ENCODE measurements around the gene RNASEH2B. TPM values are rescaled to one million over a fixed set of nuclear protein-coding genes. Genes with fewer than 3 reads are reported as not detected.

RNASEH2B gene
- total and polyA plus RNA-seq, 2 experiments from 2014 or later, result 39.0 to 64.8 TPM

DNA sequence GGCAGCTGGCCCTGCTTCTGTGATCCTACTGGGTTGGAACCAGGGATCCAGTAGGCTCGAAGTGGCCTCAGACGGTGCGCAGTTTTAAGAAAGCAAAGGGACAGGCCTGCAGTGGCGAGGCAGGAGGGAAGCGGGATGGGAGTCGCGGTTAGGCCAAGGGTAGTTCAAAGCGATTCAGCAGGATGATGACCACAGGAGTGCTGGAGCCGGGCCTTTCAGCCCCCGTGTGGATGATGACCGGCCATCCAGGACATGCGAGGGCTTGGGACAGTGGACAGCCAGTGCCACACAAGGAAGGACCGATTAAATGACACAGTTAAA, 854 bp downstream of the RNASEH2B start:
- TF ChIP-seq POLR2AphosphoS5 (IDR thresholded peaks at IDR 0.05; ENCODE audit: low read depth) (no peak; the same call in 1 of the 2 replicates), EZH2phosphoT487 (IDR thresholded peaks at IDR 0.05; ENCODE audit: unreplicated experiment) (no peak), EZH2 (IDR thresholded peaks at IDR 0.05; ENCODE audit: low read depth, unreplicated experiment) (no peak), STAT1 (IDR thresholded peaks at IDR 0.05; ENCODE audit: unreplicated experiment) (no peak), ZNF331 (CRISPR knock-in tag; IDR thresholded peaks at IDR 0.05; ENCODE audit: low read depth) (no peak), ZNF114 (CRISPR knock-in tag; IDR thresholded peaks at IDR 0.05) (no peak), JUNB (IDR thresholded peaks at IDR 0.05; ENCODE audit: unreplicated experiment) (no peak)
- TF ChIP-seq, protein P1, sequence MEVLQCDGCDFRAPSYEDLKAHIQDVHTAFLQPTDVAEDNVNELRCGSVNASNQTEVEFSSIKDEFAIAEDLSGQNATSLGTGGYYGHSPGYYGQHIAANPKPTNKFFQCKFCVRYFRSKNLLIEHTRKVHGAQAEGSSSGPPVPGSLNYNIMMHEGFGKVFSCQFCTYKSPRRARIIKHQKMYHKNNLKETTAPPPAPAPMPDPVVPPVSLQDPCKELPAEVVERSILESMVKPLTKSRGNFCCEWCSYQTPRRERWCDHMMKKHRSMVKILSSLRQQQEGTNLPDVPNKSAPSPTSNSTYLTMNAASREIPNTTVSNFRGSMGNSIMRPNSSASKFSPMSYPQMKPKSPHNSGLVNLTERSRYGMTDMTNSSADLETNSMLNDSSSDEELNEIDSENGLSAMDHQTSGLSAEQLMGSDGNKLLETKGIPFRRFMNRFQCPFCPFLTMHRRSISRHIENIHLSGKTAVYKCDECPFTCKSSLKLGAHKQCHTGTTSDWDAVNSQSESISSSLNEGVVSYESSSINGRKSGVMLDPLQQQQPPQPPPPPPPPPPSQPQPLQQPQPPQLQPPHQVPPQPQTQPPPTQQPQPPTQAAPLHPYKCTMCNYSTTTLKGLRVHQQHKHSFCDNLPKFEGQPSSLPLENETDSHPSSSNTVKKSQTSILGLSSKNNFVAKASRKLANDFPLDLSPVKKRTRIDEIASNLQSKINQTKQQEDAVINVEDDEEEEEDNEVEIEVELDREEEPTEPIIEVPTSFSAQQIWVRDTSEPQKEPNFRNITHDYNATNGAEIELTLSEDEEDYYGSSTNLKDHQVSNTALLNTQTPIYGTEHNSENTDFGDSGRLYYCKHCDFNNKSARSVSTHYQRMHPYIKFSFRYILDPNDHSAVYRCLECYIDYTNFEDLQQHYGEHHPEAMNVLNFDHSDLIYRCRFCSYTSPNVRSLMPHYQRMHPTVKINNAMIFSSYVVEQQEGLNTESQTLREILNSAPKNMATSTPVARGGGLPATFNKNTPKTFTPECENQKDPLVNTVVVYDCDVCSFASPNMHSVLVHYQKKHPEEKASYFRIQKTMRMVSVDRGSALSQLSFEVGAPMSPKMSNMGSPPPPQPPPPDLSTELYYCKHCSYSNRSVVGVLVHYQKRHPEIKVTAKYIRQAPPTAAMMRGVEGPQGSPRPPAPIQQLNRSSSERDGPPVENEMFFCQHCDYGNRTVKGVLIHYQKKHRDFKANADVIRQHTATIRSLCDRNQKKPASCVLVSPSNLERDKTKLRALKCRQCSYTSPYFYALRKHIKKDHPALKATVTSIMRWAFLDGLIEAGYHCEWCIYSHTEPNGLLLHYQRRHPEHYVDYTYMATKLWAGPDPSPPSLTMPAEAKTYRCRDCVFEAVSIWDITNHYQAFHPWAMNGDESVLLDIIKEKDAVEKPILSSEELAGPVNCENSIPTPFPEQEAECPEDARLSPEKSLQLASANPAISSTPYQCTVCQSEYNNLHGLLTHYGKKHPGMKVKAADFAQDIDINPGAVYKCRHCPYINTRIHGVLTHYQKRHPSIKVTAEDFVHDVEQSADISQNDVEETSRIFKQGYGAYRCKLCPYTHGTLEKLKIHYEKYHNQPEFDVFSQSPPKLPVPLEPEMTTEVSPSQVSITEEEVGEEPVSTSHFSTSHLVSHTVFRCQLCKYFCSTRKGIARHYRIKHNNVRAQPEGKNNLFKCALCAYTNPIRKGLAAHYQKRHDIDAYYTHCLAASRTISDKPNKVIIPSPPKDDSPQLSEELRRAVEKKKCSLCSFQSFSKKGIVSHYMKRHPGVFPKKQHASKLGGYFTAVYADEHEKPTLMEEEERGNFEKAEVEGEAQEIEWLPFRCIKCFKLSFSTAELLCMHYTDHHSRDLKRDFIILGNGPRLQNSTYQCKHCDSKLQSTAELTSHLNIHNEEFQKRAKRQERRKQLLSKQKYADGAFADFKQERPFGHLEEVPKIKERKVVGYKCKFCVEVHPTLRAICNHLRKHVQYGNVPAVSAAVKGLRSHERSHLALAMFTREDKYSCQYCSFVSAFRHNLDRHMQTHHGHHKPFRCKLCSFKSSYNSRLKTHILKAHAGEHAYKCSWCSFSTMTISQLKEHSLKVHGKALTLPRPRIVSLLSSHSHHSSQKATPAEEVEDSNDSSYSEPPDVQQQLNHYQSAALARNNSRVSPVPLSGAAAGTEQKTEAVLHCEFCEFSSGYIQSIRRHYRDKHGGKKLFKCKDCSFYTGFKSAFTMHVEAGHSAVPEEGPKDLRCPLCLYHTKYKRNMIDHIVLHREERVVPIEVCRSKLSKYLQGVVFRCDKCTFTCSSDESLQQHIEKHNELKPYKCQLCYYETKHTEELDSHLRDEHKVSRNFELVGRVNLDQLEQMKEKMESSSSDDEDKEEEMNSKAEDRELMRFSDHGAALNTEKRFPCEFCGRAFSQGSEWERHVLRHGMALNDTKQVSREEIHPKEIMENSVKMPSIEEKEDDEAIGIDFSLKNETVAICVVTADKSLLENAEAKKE (CRISPR knock-in tag; IDR thresholded peaks at IDR 0.05), result no peak
- no peaks in the 10 kb centered on the region for H3F3A ChIP-seq (replicated peaks; ENCODE audit: low read depth)
- H3K4me1 ChIP-seq (ENCODE audit: insufficient read depth), result peaks cover 25% of the 10 kb centered on the region
- H3K36me3 Mint-ChIP-seq (ENCODE audit: low read depth), result no peaks in the 10 kb centered on the region
- peaks cover 33% of the 10 kb centered on the region; the same call in 2 of the 3 replicates for H3K4me1 Mint-ChIP-seq
- H3K4me3 ChIP-seq, result peak overlapping the region; percentile 81
- peak overlapping the region; percentile 93 for H3K4me2 ChIP-seq
- peak overlapping the region; percentile 42 for H3K27ac ChIP-seq (ENCODE audit: low read depth)
- no peaks in the 10 kb centered on the region for H3K27me3 ChIP-seq (ENCODE audit: insufficient read depth)
- H2AFZ ChIP-seq, result peak overlapping the region; percentile 98
- peak; percentile 41 for ATAC-seq
- peaks cover 42% of the 10 kb centered on the region for H3K79me2 ChIP-seq (replicated peaks; ENCODE audit: insufficient read depth)
- H3K27me3 Mint-ChIP-seq (ENCODE audit: insufficient read depth, low read depth, poor library complexity), result peaks cover 4% of the 10 kb centered on the region
- H3K4me3 Mint-ChIP-seq, result peak overlapping the region; percentile 82
- peak; percentile 68 for DNase-seq (ENCODE audit: low spot score)
- H3K9me2 ChIP-seq (ENCODE audit: insufficient read depth), result no peaks in the 10 kb centered on the region
- no peaks in the 10 kb centered on the region for H4K20me1 ChIP-seq (replicated peaks; ENCODE audit: insufficient read depth)
- H3K9me3 Mint-ChIP-seq, result no peaks in the 10 kb centered on the region; the same call in 2 of the 3 replicates
- no peak overlapping the region for H3K27ac Mint-ChIP-seq
- H3K36me3 ChIP-seq (ENCODE audit: insufficient read depth), result no peaks in the 10 kb centered on the region

Data from GM23338 (cell line).